H1 (cell line): ENCODE measurements around the gene GLTP. TPM values are rescaled to one million over a fixed set of nuclear protein-coding genes. Genes with fewer than 3 reads are reported as not detected.

ENCODE experiments used
- CTCF ChIA-PET: fragments of 300-600 bp; sonication (Branson Sonifier 250); formaldehyde crosslinking; loops from one replicate; lab custom pipeline; 2021; ENCODE audit not compliant: partially characterized antibody; lab: Charles Lee
- POLR2A ChIA-PET: fragments of 300-600 bp; sonication (Branson Sonifier 250); formaldehyde crosslinking; loops from one replicate; lab custom pipeline; 2021; ENCODE audit warnings: inconsistent platforms; ENCODE audit not compliant: partially characterized antibody; lab: Charles Lee
- DNase-seq, 2 experiments: peaks; one replicate each; pipeline versions ENCODE4 v3.0.0 to v3.0.0-alpha.2; 2010 to 2022; ENCODE audit warnings: low spot score in 2 of 2, low read depth in 1 of 2, mixed read lengths in 1 of 2
- FAIRE-seq: peaks from 2 replicates; lab custom pipeline; 2011; peaks lifted over from hg19 to GRCh38; lab: Jason Lieb, UNC
- H2AFZ ChIP-seq: 2 replicates; pipeline ENCODE4 v1.8.1; 2012; ENCODE audit warnings: low read length, inconsistent platforms
- H2AK5ac ChIP-seq: 2 replicates; pipeline ENCODE4 v1.6.1; 2013; ENCODE audit warnings: low read depth, low read length
- H2BK120ac ChIP-seq: replicated peaks from 2 replicates; pipeline ENCODE3; 2013; ENCODE audit warnings: low read depth, low read length, inconsistent platforms
- H2BK12ac ChIP-seq: 2 replicates; pipeline ENCODE4 v1.6.1; 2013; ENCODE audit warnings: low read depth, low read length
- H2BK15ac ChIP-seq: 2 replicates; pipeline ENCODE4 v1.6.1; 2013; ENCODE audit warnings: low read length
- H2BK20ac ChIP-seq: 2 replicates; pipeline ENCODE4 v1.6.1; 2013; ENCODE audit warnings: low read length
- H2BK5ac ChIP-seq: 2 replicates; pipeline ENCODE4 v1.6.1; 2013; ENCODE audit warnings: low read depth, low read length
- H3K14ac ChIP-seq: 2 replicates; pipeline ENCODE4 v1.6.1; 2013; ENCODE audit warnings: inconsistent platforms; ENCODE audit not compliant: insufficient read length
- H3K18ac ChIP-seq: 2 replicates; pipeline ENCODE4 v1.6.1; 2013; ENCODE audit warnings: low read length; ENCODE audit errors: extremely low read depth
- H3K23ac ChIP-seq: 2 replicates; pipeline ENCODE4 v1.6.1; 2013; ENCODE audit warnings: inconsistent platforms; ENCODE audit not compliant: insufficient read length
- H3K23me2 ChIP-seq: 2 replicates; pipeline ENCODE4 v1.6.1; 2013; ENCODE audit warnings: low read depth, low read length
- H3K27ac ChIP-seq: 2 replicates; pipeline ENCODE4 v1.6.1; 2011; ENCODE audit warnings: low read depth, low read length, inconsistent platforms
- H3K27me3 ChIP-seq, 4 experiments: replicated peaks in 1 of 4; 1 replicate in 1 of 4; 2 replicates in 3 of 4; pipeline versions ENCODE4 v1.6.1 to v1.8.1; 2011 to 2013; ENCODE audit warnings: low read length in 3 of 4, mild to moderate bottlenecking in 3 of 4, inconsistent platforms in 2 of 4, mixed read lengths in 2 of 4, moderate library complexity in 1 of 4; ENCODE audit not compliant: control insufficient read depth in 3 of 4, insufficient read depth in 3 of 4; ENCODE audit errors: extremely low read depth in 1 of 4
- H3K36me3 ChIP-seq, 4 experiments: 2 replicates each; pipeline versions ENCODE4 v1.6.1 to v1.8.1; 2011 to 2013; ENCODE audit warnings: mild to moderate bottlenecking in 4 of 4, low read length in 3 of 4, moderate library complexity in 2 of 4, control low read depth in 1 of 4, inconsistent platforms in 1 of 4; ENCODE audit not compliant: insufficient read depth in 4 of 4, control insufficient read depth in 2 of 4
- H3K4ac ChIP-seq: replicated peaks from 2 replicates; pipeline ENCODE3; 2013; ENCODE audit warnings: low read length, low read depth, mixed read lengths, inconsistent platforms; ENCODE audit not compliant: insufficient read length
- H3K4me1 ChIP-seq, 4 experiments: replicated peaks in 1 of 4; 1 replicate in 1 of 4; 2 replicates in 3 of 4; pipeline versions ENCODE4 v1.6.1 to v1.8.1; 2011 to 2013; ENCODE audit warnings: low read length in 3 of 4, inconsistent platforms in 2 of 4, mixed read lengths in 1 of 4; ENCODE audit not compliant: insufficient read depth in 4 of 4, control insufficient read depth in 3 of 4
- H3K4me2 ChIP-seq, 2 experiments: 2 replicates each; pipeline versions ENCODE4 v1.6.1 to v1.8.1; 2011 to 2013; ENCODE audit warnings: low read depth in 2 of 2, low read length in 2 of 2, control low read depth in 1 of 2, inconsistent platforms in 1 of 2, mild to moderate bottlenecking in 1 of 2; ENCODE audit not compliant: insufficient read depth in 1 of 2
- H3K4me3 ChIP-seq, 4 experiments: fragments of 200-600, 300-600 bp in 1 of 4; sonication (generic), shearing (Covaris generic), sonication (Bioruptor Twin) in 1 of 4; 2 replicates each; pipeline versions ENCODE4 v1.5.1 to v1.8.1; 2011 to 2016; ENCODE audit warnings: low read length in 4 of 4, low read depth in 3 of 4, control low read depth in 2 of 4, inconsistent platforms in 2 of 4, mild to moderate bottlenecking in 2 of 4, mixed read lengths in 1 of 4, moderate library complexity in 1 of 4; ENCODE audit not compliant: insufficient read depth in 2 of 4; ENCODE audit errors: extremely low read depth in 1 of 4
- H3K56ac ChIP-seq: replicated peaks from 2 replicates; pipeline ENCODE3; 2013; ENCODE audit warnings: low read depth, mild to moderate bottlenecking, mixed read lengths, low read length, inconsistent platforms; ENCODE audit not compliant: insufficient read length
- H3K79me1 ChIP-seq: 2 replicates; pipeline ENCODE4 v1.6.1; 2013; ENCODE audit warnings: low read depth, low read length, control low read depth
- H3K79me2 ChIP-seq, 2 experiments: 2 replicates each; pipeline versions ENCODE4 v1.6.1 to v1.8.1; 2012 to 2013; ENCODE audit warnings: low read length in 2 of 2, mild to moderate bottlenecking in 2 of 2, inconsistent platforms in 1 of 2; ENCODE audit not compliant: insufficient read depth in 2 of 2, control insufficient read depth in 1 of 2
- H3K9ac ChIP-seq, 4 experiments: replicated peaks in 1 of 4; 1 replicate in 1 of 4; 2 replicates in 3 of 4; pipeline versions ENCODE4 v1.6.1 to v1.8.1; 2011 to 2013; ENCODE audit warnings: low read depth in 3 of 4, low read length in 3 of 4, control low read depth in 2 of 4, mild to moderate bottlenecking in 2 of 4, moderate library complexity in 2 of 4, inconsistent platforms in 1 of 4; ENCODE audit errors: extremely low read depth in 1 of 4
- H3K9me3 ChIP-seq, 2 experiments: 2 replicates each; pipeline versions ENCODE4 v1.6.1 to v1.8.1; 2012 to 2013; ENCODE audit warnings: mild to moderate bottlenecking in 2 of 2, moderate library complexity in 2 of 2, control low read depth in 1 of 2, inconsistent platforms in 1 of 2, low read depth in 1 of 2, low read length in 1 of 2, mixed read lengths in 1 of 2; ENCODE audit not compliant: insufficient read depth in 2 of 2
- H4K20me1 ChIP-seq, 2 experiments: replicated peaks in 1 of 2; 2 replicates each; pipeline versions ENCODE3 to v1.8.1; 2011 to 2013; ENCODE audit warnings: inconsistent platforms in 2 of 2, low read length in 2 of 2, mild to moderate bottlenecking in 1 of 2; ENCODE audit not compliant: insufficient read depth in 2 of 2, control insufficient read depth in 1 of 2
- H4K5ac ChIP-seq: 2 replicates; pipeline ENCODE4 v1.6.1; 2013; ENCODE audit warnings: low read length, low read depth, mixed read lengths, inconsistent platforms; ENCODE audit not compliant: insufficient read length
- H4K8ac ChIP-seq: 2 replicates; pipeline ENCODE4 v1.8.0; 2013; ENCODE audit warnings: mild to moderate bottlenecking, moderate library complexity, low read length, inconsistent platforms; ENCODE audit not compliant: insufficient read depth; ENCODE audit errors: extremely low read depth
- H4K91ac ChIP-seq: replicated peaks from 2 replicates; pipeline ENCODE3; 2013; ENCODE audit warnings: low read length, mixed read lengths, inconsistent platforms; ENCODE audit not compliant: insufficient read length
- BACH1 ChIP-seq: IDR thresholded peaks from 2 replicates; pipeline ENCODE4 v1.6.1; 2012; ENCODE audit warnings: low read length, improper control_type of control experiment
- BRCA1 ChIP-seq: IDR thresholded peaks from 2 replicates; pipeline ENCODE4 v1.6.1; 2012; ENCODE audit warnings: low read depth, low read length, improper control_type of control experiment
- CBX5 ChIP-seq: fragments of 300-800, 300-1000 bp; sonication (generic); IDR thresholded peaks from 2 replicates; pipeline ENCODE4 v1.7.1; 2016; ENCODE audit warnings: antibody characterized with exemption, low read length, low read depth
- EZH2 ChIP-seq: fragments of 200-600 bp; sonication (generic); IDR thresholded peaks from 2 replicates; pipeline ENCODE4 v1.7.1; 2012; ENCODE audit warnings: low read depth, mild to moderate bottlenecking, moderate library complexity, low read length, inconsistent platforms; ENCODE audit not compliant: severe bottlenecking
- GTF2F1 ChIP-seq: IDR thresholded peaks from 2 replicates; pipeline ENCODE4 v1.6.1; 2012; ENCODE audit warnings: low read depth, low read length, improper control_type of control experiment, borderline replicate concordance
- HDAC6 ChIP-seq: IDR thresholded peaks from one replicate; pipeline ENCODE4 v1.7.1; 2012; ENCODE audit warnings: low read depth, mild to moderate bottlenecking, inconsistent platforms, low read length, moderate library complexity
- JUN ChIP-seq: IDR thresholded peaks from 2 replicates; pipeline ENCODE4 v1.6.1; 2011; ENCODE audit warnings: low read depth, mild to moderate bottlenecking, improper control_type of control experiment, low read length
- KDM1A ChIP-seq: fragments of 200-600, 300-600 bp; sonication (generic); IDR thresholded peaks from 2 replicates; pipeline ENCODE4 v1.7.1; 2016; ENCODE audit warnings: mild to moderate bottlenecking, low read length, borderline replicate concordance
- KDM5A ChIP-seq: fragments of 200-600 bp; IDR thresholded peaks from 2 replicates; pipeline ENCODE4 v1.7.1; 2012; ENCODE audit warnings: mild to moderate bottlenecking, low read length, inconsistent platforms, mixed read lengths
- POLR2A ChIP-seq, 2 experiments: IDR thresholded peaks; 1 replicate in 1 of 2; 2 replicates in 1 of 2; pipeline ENCODE4 v1.6.1; 2011; ENCODE audit warnings: low read depth in 2 of 2, low read length in 2 of 2, mild to moderate bottlenecking in 2 of 2; ENCODE audit errors: control extremely low read depth in 1 of 2
- RXRA ChIP-seq: IDR thresholded peaks from 2 replicates; pipeline ENCODE4 v1.6.1; 2011; ENCODE audit warnings: low read depth, mild to moderate bottlenecking, low read length, moderate library complexity; ENCODE audit not compliant: insufficient read depth
- SIN3A ChIP-seq, 2 experiments: IDR thresholded peaks in 1 of 2; conservative IDR thresholded peaks in 1 of 2; 2 replicates each; pipeline ENCODE4 v1.6.1; 2011 to 2012; ENCODE audit warnings: low read length in 2 of 2, improper control_type of control experiment in 1 of 2, low read depth in 1 of 2, mild to moderate bottlenecking in 1 of 2
- TAF7 ChIP-seq: optimal IDR thresholded peaks from 2 replicates; pipeline ENCODE3; 2011; ENCODE audit warnings: low read depth, mild to moderate bottlenecking, inconsistent platforms, low read length, moderate library complexity, borderline replicate concordance
- WGBS, 2 experiments: shearing (Covaris generic) in 1 of 2; methylation state at CpG; one replicate each; pipeline versions ENCODE4 v1.1.6 to v1.1.7; 2013 to 2015; ENCODE audit warnings: low lambda C conversion rate in 2 of 2, mixed read lengths in 2 of 2, inconsistent platforms in 1 of 2, low coverage in 1 of 2, missing lambda C conversion rate in 1 of 2; ENCODE audit not compliant: insufficient replicate concordance in 2 of 2, insufficient coverage in 1 of 2, insufficient read length in 1 of 2; ENCODE audit errors: extremely low coverage in 1 of 2, missing lambda C conversion rate in 1 of 2; 5-methylcytosine and 5-hydroxymethylcytosine counted together
- polyA plus RNA-seq, 7 experiments: library from polyadenylated mRNA; depleted of rRNA in 3 of 7; stranded (reverse) in 5 of 7; unstranded in 2 of 7; fragments of >200 nt in 5 of 7; fragments of 200-250 nt in 2 of 7; gene quantifications; 1 replicate in 5 of 7; 2 replicates in 1 of 7; 4 replicates in 1 of 7; pipeline versions ENCODE4 v1.2.1 to v1.2.3, GENCODE V29; 2011 to 2013; ENCODE audit warnings: missing spikeins in 2 of 7, mixed read lengths in 2 of 7
- total RNA-seq: library from RNA; stranded (reverse); fragmentation: NEBNext Ultra II Directional; extraction: Animal tissue kit (Norgen Biotek cat#: 25700); gene quantifications from 2 replicates; pipeline ENCODE4 v1.2.1, GENCODE V29; 2021

Gene GLTP
- total and polyA plus RNA-seq, 2 of the 8 experiments (the other 6 are each of a cell fraction or from before 2014, with no cell fraction given) = 9.8 to 26.1 TPM

DNA sequence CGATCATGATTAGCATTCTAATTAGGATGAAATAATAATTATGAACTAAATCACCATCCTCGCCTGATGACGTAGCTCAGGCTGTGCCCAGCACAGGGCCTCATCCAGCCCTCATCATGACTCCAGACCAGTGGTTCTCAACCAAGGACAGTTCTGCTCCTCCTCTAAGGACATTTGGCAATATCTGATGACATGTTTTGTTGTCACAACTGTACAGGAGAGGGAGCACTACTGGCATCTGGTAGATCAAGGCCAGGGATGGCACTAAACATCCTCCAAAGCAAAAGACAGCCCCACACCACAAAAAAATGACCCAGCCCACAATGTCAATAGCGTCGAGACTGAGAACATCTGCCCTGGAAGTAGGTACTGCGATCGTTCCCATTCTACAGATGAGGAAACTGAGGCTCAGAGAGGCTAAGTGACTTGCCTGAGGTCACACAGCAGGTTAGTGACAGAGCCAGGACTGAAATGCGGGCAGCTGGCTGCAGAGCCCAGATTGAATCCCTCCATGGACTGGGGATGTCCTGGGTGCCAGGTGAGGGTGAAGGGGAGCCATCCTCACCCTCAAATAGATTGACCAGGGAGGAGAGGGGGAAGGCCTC lies 62.6 kb downstream of the GLTP start:
- TF ChIP-seq RXRA = no peak
- no peak for TF ChIP-seq BACH1
- no peak for TF ChIP-seq CBX5
- TF ChIP-seq JUN = no peak
- TF ChIP-seq SIN3A (conservative IDR thresholded peaks at IDR 0.05 in 1 of 2, IDR thresholded peaks at IDR 0.05 in 1 of 2; ENCODE audit: low read depth in 1 of 2, low read length in 2 of 2) = no peak
- no peak for TF ChIP-seq GTF2F1
- no peak for TF ChIP-seq TAF7
- no peak for TF ChIP-seq BRCA1
- TF ChIP-seq EZH2 = no peak
- TF ChIP-seq HDAC6 = no peak
- TF ChIP-seq POLR2A (IDR thresholded peaks at IDR 0.05; ENCODE audit: control extremely low read depth in 1 of 2, low read depth in 2 of 2, low read length in 2 of 2) = no peak
- no peak; the same call in 1 of the 2 replicates for TF ChIP-seq KDM1A
- TF ChIP-seq KDM5A = no peak
- no peak overlapping the region for H3K23ac ChIP-seq
- no peak overlapping the region for H3K27ac ChIP-seq
- peaks cover 0 to 6% (median 3%) of the 10 kb centered on the region in 4 experiments; a peak in 5 of 7 replicates for H3K4me1 ChIP-seq
- H3K27me3 ChIP-seq = no peaks in the 10 kb centered on the region
- H3K9me3 ChIP-seq = 0 out of 4 replicates have a peak, but pooled peaks cover 0 to 5% of the 10 kb centered on the region in 2 experiments
- POLR2A ChIA-PET = no interaction called here
- H3K4ac ChIP-seq = no peak overlapping the region
- no peaks in the 10 kb centered on the region for H3K79me2 ChIP-seq
- H2AFZ ChIP-seq = no peak overlapping the region
- no peak for DNase-seq
- no peak overlapping the region for H2BK5ac ChIP-seq
- H3K36me3 ChIP-seq = no peaks in the 10 kb centered on the region
- no peak for FAIRE-seq
- H3K4me2 ChIP-seq = no peak overlapping the region
- H3K23me2 ChIP-seq = peaks cover 10% of the 10 kb centered on the region; the same call in 1 of the 2 replicates
- H4K8ac ChIP-seq = no peak overlapping the region
- no peaks in the 10 kb centered on the region for H3K79me1 ChIP-seq
- H2AK5ac ChIP-seq = no peak overlapping the region
- CTCF ChIA-PET = interaction anchor here (0.5 to 3.6 kb wide), 2 partner anchors 11 to 42 kb away, joined by 3 to 22 read pairs; no protein-coding TSS in a partner anchor
- H4K20me1 ChIP-seq = peaks cover 0 to 8% of the 10 kb centered on the region in 2 experiments
- H2BK120ac ChIP-seq = no peak overlapping the region
- H3K9ac ChIP-seq = no peak overlapping the region
- H2BK20ac ChIP-seq = no peak overlapping the region
- no peak overlapping the region for H2BK12ac ChIP-seq
- H2BK15ac ChIP-seq = no peak overlapping the region
- no peak overlapping the region for H3K14ac ChIP-seq
- no peak overlapping the region for H3K18ac ChIP-seq
- H3K4me3 ChIP-seq = no peak overlapping the region
- no peak overlapping the region for H4K91ac ChIP-seq
- 93% methylated on average over 8 of the region's 8 CpGs; no CpG with 5 or more reads in 1 of the 2 experiments for WGBS, 2 experiments
- no peak overlapping the region for H3K56ac ChIP-seq
- no peak overlapping the region for H4K5ac ChIP-seq
